HepG2 (cell line): ENCODE data around the gene LRRC45. TPM values are rescaled to one million over a fixed set of nuclear protein-coding genes. Genes with fewer than 3 reads are reported as not detected.

Source experiments
- ARID5B ChIP-seq: IDR thresholded peaks from 2 replicates; pipeline ENCODE4 v1.4.0; 2020; ENCODE audit warnings: mild to moderate bottlenecking, missing genetic modification reagents
- ARNT2 ChIP-seq: sonication (generic); formaldehyde crosslinking; IDR thresholded peaks from 2 replicates; pipeline ENCODE4 v1.8.0; 2022; ENCODE audit warnings: mild to moderate bottlenecking, low read depth, missing genetic modification reagents, moderate library complexity
- FOXO1 ChIP-seq: sonication (generic); formaldehyde crosslinking; IDR thresholded peaks from 2 replicates; pipeline ENCODE4 v1.4.0; 2020; ENCODE audit warnings: missing genetic modification reagents
- HDAC1 ChIP-seq: sonication (generic); formaldehyde crosslinking; IDR thresholded peaks from 2 replicates; pipeline ENCODE4 v1.5.1; 2020; ENCODE audit warnings: mild to moderate bottlenecking, missing genetic modification reagents
- JUNB ChIP-seq: sonication (generic); formaldehyde crosslinking; IDR thresholded peaks from 2 replicates; pipeline ENCODE4 v1.8.0; 2022; ENCODE audit warnings: missing genetic modification reagents, mild to moderate bottlenecking, borderline replicate concordance
- NR0B2 ChIP-seq: sonication (generic); formaldehyde crosslinking; IDR thresholded peaks from 2 replicates; pipeline ENCODE4 v1.4.0; 2020; ENCODE audit warnings: mild to moderate bottlenecking, missing genetic modification reagents
- RARG ChIP-seq: sonication (generic); formaldehyde crosslinking; IDR thresholded peaks from 2 replicates; pipeline ENCODE4 v1.4.0; 2020; ENCODE audit warnings: low read depth, mild to moderate bottlenecking, missing genetic modification reagents
- SOX6 ChIP-seq, 2 experiments: fragments of 450-650 bp in 1 of 2; sonication (generic) in 1 of 2; formaldehyde crosslinking in 1 of 2; IDR thresholded peaks; 2 replicates each; pipeline versions ENCODE4 v1.4.0 to v1.6.1; 2017 to 2020; ENCODE audit warnings: antibody characterized with exemption in 1 of 2, mild to moderate bottlenecking in 1 of 2, missing genetic modification reagents in 1 of 2
- SPEN ChIP-seq: sonication (generic); formaldehyde crosslinking; IDR thresholded peaks from 2 replicates; pipeline ENCODE4 v1.5.1; 2020; ENCODE audit warnings: low read depth, mild to moderate bottlenecking, missing genetic modification reagents
- TBX2 ChIP-seq: sonication (generic); formaldehyde crosslinking; IDR thresholded peaks from 2 replicates; pipeline ENCODE4 v1.5.0; 2020; ENCODE audit warnings: missing genetic modification reagents, mild to moderate bottlenecking, borderline replicate concordance
- TEAD3 ChIP-seq: optimal IDR thresholded peaks from 2 replicates; pipeline ENCODE3; 2016; ENCODE audit warnings: borderline replicate concordance
- U2AF2 ChIP-seq: fragments of 200-400 bp; formaldehyde crosslinking; IDR thresholded peaks from 2 replicates; pipeline ENCODE4 v1.6.1; 2017; ENCODE audit warnings: low read depth, mild to moderate bottlenecking, low read length
- WIZ ChIP-seq: sonication (generic); formaldehyde crosslinking; IDR thresholded peaks from 2 replicates; pipeline ENCODE4 v1.5.1; 2020; ENCODE audit warnings: mild to moderate bottlenecking, missing genetic modification reagents
- YEATS4 ChIP-seq: sonication (generic); formaldehyde crosslinking; IDR thresholded peaks from 2 replicates; pipeline ENCODE4 v1.4.0; 2020; ENCODE audit warnings: missing genetic modification reagents, borderline replicate concordance
- ZBTB2 ChIP-seq: sonication (generic); formaldehyde crosslinking; IDR thresholded peaks from 2 replicates; pipeline ENCODE4 v1.8.0; 2022; ENCODE audit warnings: low read depth, missing genetic modification reagents
- ZBTB7A ChIP-seq: sonication (generic); formaldehyde crosslinking; IDR thresholded peaks from 2 replicates; pipeline ENCODE4 v1.8.0; 2022; ENCODE audit warnings: mild to moderate bottlenecking, missing genetic modification reagents
- ZNF30 ChIP-seq: sonication (generic); formaldehyde crosslinking; IDR thresholded peaks from 2 replicates; pipeline ENCODE4 v1.5.0; 2020; ENCODE audit warnings: mild to moderate bottlenecking, missing genetic modification reagents
- ZNF34 ChIP-seq: sonication (generic); formaldehyde crosslinking; IDR thresholded peaks from 2 replicates; pipeline ENCODE4 v1.4.0; 2020; ENCODE audit warnings: mild to moderate bottlenecking, missing genetic modification reagents, borderline replicate concordance
- ZNF513 ChIP-seq: sonication (generic); formaldehyde crosslinking; conservative IDR thresholded peaks from 2 replicates; pipeline ENCODE4 v1.5.0; 2020; ENCODE audit warnings: missing genetic modification reagents
- ZNF670 ChIP-seq: sonication (generic); formaldehyde crosslinking; IDR thresholded peaks from 2 replicates; pipeline ENCODE4 v1.8.0; 2022; ENCODE audit warnings: mild to moderate bottlenecking, missing genetic modification reagents, borderline replicate concordance
- ZSCAN20 ChIP-seq: sonication (generic); formaldehyde crosslinking; IDR thresholded peaks from 2 replicates; pipeline ENCODE4 v1.4.0; 2020; ENCODE audit warnings: missing genetic modification reagents, mild to moderate bottlenecking, borderline replicate concordance
- polyA plus RNA-seq, 8 experiments: library from polyadenylated mRNA; depleted of rRNA in 3 of 8; stranded (reverse) in 7 of 8; unstranded in 1 of 8; fragments of >200 nt; fragmentation: Illumina TruSeq in 4 of 8; extraction: Trizol in 4 of 8; gene quantifications; 2 replicates each; pipeline versions ENCODE4 v1.2.1 to v1.2.3, GENCODE V29; 2011 to 2016; ENCODE audit warnings: low read depth in 4 of 8, missing spikeins in 1 of 8, mixed read lengths in 1 of 8; ENCODE audit not compliant: insufficient read depth in 1 of 8
- total RNA-seq, 5 experiments: library from RNA; depleted of rRNA; stranded (reverse); fragments of >200 nt; fragmentation: Illumina TruSeq; extraction: Trizol; gene quantifications; 2 replicates each; pipeline ENCODE4 v1.2.3, GENCODE V29; 2016; ENCODE audit warnings: low read depth in 1 of 5

The LRRC45 gene
- total and polyA plus RNA-seq, 2 of the 13 experiments (the other 11 are each of a cell fraction or from before 2014, with no cell fraction given) = 11.6 to 48.1 TPM

GRCh38 chr17:82056729-82057621, 33.9 kb downstream of the LRRC45 start (continued):
- TF ChIP-seq ARNT2 (CRISPR knock-in tag) = no peak
- peak; percentile 92 for TF ChIP-seq HDAC1
- TF ChIP-seq ZNF34 (CRISPR knock-in tag) = no peak
- peak; percentile 65; the same call in 1 of the 2 replicates for TF ChIP-seq YEATS4 (CRISPR knock-in tag)
- TF ChIP-seq FOXO1 (CRISPR knock-in tag) = peak; percentile 48; the same call in 1 of the 2 replicates
- 0 out of 2 replicates have a peak, but pooled peaks have one; percentile 61 for TF ChIP-seq ZNF670 (CRISPR knock-in tag)
- 0 out of 2 replicates have a peak, but pooled peaks have one; percentile 13 for TF ChIP-seq NR0B2 (CRISPR knock-in tag)
- no peak for TF ChIP-seq WIZ (CRISPR knock-in tag)
- TF ChIP-seq U2AF2 = no peak
- TF ChIP-seq ZNF513 (CRISPR knock-in tag) = no peak
- TF ChIP-seq TBX2 (CRISPR knock-in tag) = peak; percentile 89
- TF ChIP-seq ZBTB7A (CRISPR knock-in tag) = peak; percentile 86; the same call in 1 of the 2 replicates
- peak; percentile 73; the same call in 1 of the 2 replicates for TF ChIP-seq SPEN (CRISPR knock-in tag)
- no peak for TF ChIP-seq SOX6 (IDR thresholded peaks at IDR 0.05)
- 0 out of 2 replicates have a peak, but pooled peaks have one; percentile 55 for TF ChIP-seq SOX6 (CRISPR knock-in tag; IDR thresholded peaks at IDR 0.05)
- TF ChIP-seq TEAD3 (CRISPR knock-in tag) = peak; percentile 4
- TF ChIP-seq ZSCAN20 (CRISPR knock-in tag) = no peak
- no peak for TF ChIP-seq ZBTB2 (CRISPR knock-in tag)
- TF ChIP-seq RARG (CRISPR knock-in tag) = peak; percentile 51; the same call in 1 of the 2 replicates
- peak; percentile 41; the same call in 1 of the 2 replicates for TF ChIP-seq ARID5B (CRISPR knock-in tag)
- no peak for TF ChIP-seq ZNF30
- no peak for TF ChIP-seq JUNB (CRISPR knock-in tag)
